A673 (cell line): ENCODE measurements around the gene CDC6. TPM values are rescaled to one million over a fixed set of nuclear protein-coding genes. Genes with fewer than 3 reads are reported as not detected.

Source experiments
- BruUV-seq: library from RNA; stranded (reverse); fragments of 400-500 nt; replicated peaks from 2 replicates; lab custom pipeline; 2021; lab: Mats Ljungman, UMichigan
- CTCF ChIA-PET: fragments of 300-600 bp; sonication (Branson Sonifier 250); formaldehyde crosslinking; loops from one replicate; lab custom pipeline; 2022; ENCODE audit warnings: antibody characterized with exemption; lab: Charles Lee
- POLR2A ChIA-PET: fragments of 300-600 bp; sonication (Branson Sonifier 250); formaldehyde crosslinking; loops from one replicate; lab custom pipeline; 2022; ENCODE audit warnings: antibody characterized with exemption; ENCODE audit not compliant: low non-redundant PET; lab: Charles Lee
- DNase-seq: peaks from one replicate; pipeline ENCODE4 v3.0.0-alpha.2; 2015; ENCODE audit warnings: low spot score
- H3K27ac ChIP-seq: fragments of 200-600 bp; sonication (generic); 2 replicates; pipeline ENCODE4 v1.5.1; 2016; ENCODE audit warnings: mixed run types, low read depth, mild to moderate bottlenecking, mixed read lengths, antibody characterized with exemption, low read length; ENCODE audit not compliant: poor library complexity, severe bottlenecking
- H3K27me3 ChIP-seq: fragments of 200-600 bp; sonication (generic); replicated peaks from 2 replicates; pipeline ENCODE4 v1.6.1; 2017; ENCODE audit warnings: mixed run types, low read depth, mild to moderate bottlenecking, mixed read lengths, antibody characterized with exemption, low read length; ENCODE audit not compliant: insufficient read depth, poor library complexity
- H3K36me3 ChIP-seq: fragments of 200-600 bp; sonication (generic); 2 replicates; pipeline ENCODE4 v1.6.1; 2016; ENCODE audit warnings: mixed run types, mild to moderate bottlenecking, mixed read lengths, antibody characterized with exemption, low read length; ENCODE audit not compliant: insufficient read depth, poor library complexity, severe bottlenecking
- H3K4me1 ChIP-seq: fragments of 200-600 bp; sonication (generic); 2 replicates; pipeline ENCODE4 v1.6.1; 2017; ENCODE audit warnings: mixed run types, mild to moderate bottlenecking, mixed read lengths, antibody characterized with exemption, low read length; ENCODE audit not compliant: insufficient read depth, poor library complexity, severe bottlenecking
- H3K4me3 ChIP-seq: fragments of 200-600 bp; sonication (generic); 2 replicates; pipeline ENCODE4 v1.5.1; 2016; ENCODE audit warnings: low read depth, mixed run types, mild to moderate bottlenecking, mixed read lengths, low read length; ENCODE audit not compliant: poor library complexity, severe bottlenecking
- H3K9me3 ChIP-seq: fragments of 200-600 bp; sonication (generic); 2 replicates; pipeline ENCODE4 v1.6.1; 2016; ENCODE audit warnings: mixed run types, low read depth, mild to moderate bottlenecking, mixed read lengths, antibody characterized with exemption, low read length; ENCODE audit not compliant: poor library complexity, severe bottlenecking
- CTCF ChIP-seq: fragments of 300-800, 200-600 bp; sonication (generic); conservative IDR thresholded peaks from 2 replicates; pipeline ENCODE4 v1.5.1; 2017; ENCODE audit warnings: low read depth, mild to moderate bottlenecking, antibody characterized with exemption, low read length, moderate library complexity, mixed read lengths
- EZH2 ChIP-seq: fragments of 200-600 bp; sonication (generic); IDR thresholded peaks from 2 replicates; pipeline ENCODE4 v1.6.1; 2017; ENCODE audit warnings: borderline replicate concordance, low read depth, mild to moderate bottlenecking, mixed read lengths, antibody characterized with exemption, low read length; ENCODE audit not compliant: poor library complexity, severe bottlenecking
- intact Hi-C: fragments of 100-400 bp; cut with micrococcal nuclease; formaldehyde crosslinking; loops from one replicate; pipeline ENCODE4 v1.10.0; 2022; ENCODE audit not compliant: unreplicated experiment
- total RNA-seq: library from RNA; stranded (reverse); gene quantifications from 2 replicates; pipeline ENCODE4 v1.2.3, GENCODE V29; 2021

CDC6 gene
- total RNA-seq, 1 experiment from 2014 or later: 85.7 TPM

- no peak for DNase-seq
- Histone ChIP-seq H3K36me3 (peaks cover 4% of the 10 kb centered on the region), H3K27me3 (no peaks in the 10 kb centered on the region), H3K4me3 (no peak overlapping the region), H3K9me3 (no peaks in the 10 kb centered on the region), H3K4me1 (no peaks in the 10 kb centered on the region), H3K27ac (no peak overlapping the region)
- TF ChIP-seq CTCF (no peak), EZH2 (no peak)
- BruUV-seq: no TSS peak
- ChIA-PET CTCF (no interaction called here), POLR2A (no interaction called here)
- intact Hi-C loops: no loop called here
These were observed 19.5 kb upstream of the CDC6 start for GRCh38 chr17:40268141-40268712.

- CTCF ChIA-PET: no interaction called here
- no peak overlapping the region for H3K4me3 ChIP-seq
- no peaks in the 10 kb centered on the region for H3K9me3 ChIP-seq
- BruUV-seq: TSS peak; percentile 19
- H3K27ac ChIP-seq: no peak overlapping the region
- DNase-seq: no peak
- POLR2A ChIA-PET: no interaction called here
- no peaks in the 10 kb centered on the region for H3K4me1 ChIP-seq
- intact Hi-C loops: no loop called here
- TF ChIP-seq CTCF: no peak
- TF ChIP-seq EZH2: no peak
- no peaks in the 10 kb centered on the region for H3K27me3 ChIP-seq
- peaks cover 15% of the 10 kb centered on the region for H3K36me3 ChIP-seq
These were observed 9.3 kb upstream of the CDC6 start for GRCh38 chr17:40278414-40278813.

- BruUV-seq: no TSS peak
- peak; percentile 14 for DNase-seq
- H3K36me3 ChIP-seq: peaks cover 7% of the 10 kb centered on the region
- ChIA-PET POLR2A (interaction anchor here (0.7 kb wide), 2 partner anchors 157 to 1411 kb away, joined by 7 to 10 read pairs; no protein-coding TSS in a partner anchor), CTCF (no interaction called here)
- H3K4me3 ChIP-seq: no peak overlapping the region
- no peaks in the 10 kb centered on the region for H3K27me3 ChIP-seq
- H3K9me3 ChIP-seq: no peaks in the 10 kb centered on the region
- TF ChIP-seq EZH2 (no peak), CTCF (no peak)
- H3K27ac ChIP-seq: no peak overlapping the region
- intact Hi-C loops: no loop called here
- no peaks in the 10 kb centered on the region for H3K4me1 ChIP-seq
These were observed 8.3 kb upstream of the CDC6 start for GRCh38 chr17:40279402-40279801.
